ENCODE data around the gene UBE2QL1. TPM values are rescaled to one million over a fixed set of nuclear protein-coding genes. Genes with fewer than 3 reads are reported as not detected.

Gene UBE2QL1
- total RNA-seq, 1 experiment from 2014 or later = 0.50 TPM

- Mint-ChIP-seq H3K4me3 (no peak overlapping the region), H3K36me3 (no peaks in the 10 kb centered on the region), H3K9me3 (no peaks in the 10 kb centered on the region), H3K4me1 (no peaks in the 10 kb centered on the region), H3K27ac (no peak overlapping the region), H3K27me3 (ENCODE audit: low read depth) (peaks cover 45% of the 10 kb centered on the region)
- no peak for DNase-seq (ENCODE audit: low spot score)
- ChIA-PET POLR2A (no interaction called here), CTCF (interaction anchor here (1.5 kb wide), 1 partner anchor 25 kb away, joined by 3 read pairs; no protein-coding TSS in a partner anchor)
- ATAC-seq = no peak
- no peak for TF ChIP-seq ARID4B (CRISPR knock-in tag; IDR thresholded peaks at IDR 0.05; ENCODE audit: borderline replicate concordance)
- no peak for TF ChIP-seq ZNF416 (CRISPR knock-in tag; IDR thresholded peaks at IDR 0.05)
- TF ChIP-seq STAT6 (CRISPR knock-in tag; conservative IDR thresholded peaks at IDR 0.05; ENCODE audit: low read depth) = no peak
- no peak for TF ChIP-seq TP53 (CRISPR knock-in tag; IDR thresholded peaks at IDR 0.05)
- no peak for TF ChIP-seq ZNF425 (CRISPR knock-in tag; conservative IDR thresholded peaks at IDR 0.05)
- no peak for TF ChIP-seq ZBTB43 (CRISPR knock-in tag; IDR thresholded peaks at IDR 0.05)
- no peak for TF ChIP-seq SMAD3 (CRISPR knock-in tag; IDR thresholded peaks at IDR 0.05; ENCODE audit: borderline replicate concordance)
- no peak for TF ChIP-seq MXD4 (CRISPR knock-in tag; IDR thresholded peaks at IDR 0.05; ENCODE audit: borderline replicate concordance)
- TF ChIP-seq ZNF121 (CRISPR knock-in tag; IDR thresholded peaks at IDR 0.05) = no peak
- TF ChIP-seq, protein P1, sequence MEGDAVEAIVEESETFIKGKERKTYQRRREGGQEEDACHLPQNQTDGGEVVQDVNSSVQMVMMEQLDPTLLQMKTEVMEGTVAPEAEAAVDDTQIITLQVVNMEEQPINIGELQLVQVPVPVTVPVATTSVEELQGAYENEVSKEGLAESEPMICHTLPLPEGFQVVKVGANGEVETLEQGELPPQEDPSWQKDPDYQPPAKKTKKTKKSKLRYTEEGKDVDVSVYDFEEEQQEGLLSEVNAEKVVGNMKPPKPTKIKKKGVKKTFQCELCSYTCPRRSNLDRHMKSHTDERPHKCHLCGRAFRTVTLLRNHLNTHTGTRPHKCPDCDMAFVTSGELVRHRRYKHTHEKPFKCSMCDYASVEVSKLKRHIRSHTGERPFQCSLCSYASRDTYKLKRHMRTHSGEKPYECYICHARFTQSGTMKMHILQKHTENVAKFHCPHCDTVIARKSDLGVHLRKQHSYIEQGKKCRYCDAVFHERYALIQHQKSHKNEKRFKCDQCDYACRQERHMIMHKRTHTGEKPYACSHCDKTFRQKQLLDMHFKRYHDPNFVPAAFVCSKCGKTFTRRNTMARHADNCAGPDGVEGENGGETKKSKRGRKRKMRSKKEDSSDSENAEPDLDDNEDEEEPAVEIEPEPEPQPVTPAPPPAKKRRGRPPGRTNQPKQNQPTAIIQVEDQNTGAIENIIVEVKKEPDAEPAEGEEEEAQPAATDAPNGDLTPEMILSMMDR (IDR thresholded peaks at IDR 0.05) = no peak
- no peak for TF ChIP-seq CREM (CRISPR knock-in tag; IDR thresholded peaks at IDR 0.05)
- TF ChIP-seq ZNF396 (CRISPR knock-in tag; IDR thresholded peaks at IDR 0.05; ENCODE audit: borderline replicate concordance) = no peak
- TF ChIP-seq, protein P2, sequence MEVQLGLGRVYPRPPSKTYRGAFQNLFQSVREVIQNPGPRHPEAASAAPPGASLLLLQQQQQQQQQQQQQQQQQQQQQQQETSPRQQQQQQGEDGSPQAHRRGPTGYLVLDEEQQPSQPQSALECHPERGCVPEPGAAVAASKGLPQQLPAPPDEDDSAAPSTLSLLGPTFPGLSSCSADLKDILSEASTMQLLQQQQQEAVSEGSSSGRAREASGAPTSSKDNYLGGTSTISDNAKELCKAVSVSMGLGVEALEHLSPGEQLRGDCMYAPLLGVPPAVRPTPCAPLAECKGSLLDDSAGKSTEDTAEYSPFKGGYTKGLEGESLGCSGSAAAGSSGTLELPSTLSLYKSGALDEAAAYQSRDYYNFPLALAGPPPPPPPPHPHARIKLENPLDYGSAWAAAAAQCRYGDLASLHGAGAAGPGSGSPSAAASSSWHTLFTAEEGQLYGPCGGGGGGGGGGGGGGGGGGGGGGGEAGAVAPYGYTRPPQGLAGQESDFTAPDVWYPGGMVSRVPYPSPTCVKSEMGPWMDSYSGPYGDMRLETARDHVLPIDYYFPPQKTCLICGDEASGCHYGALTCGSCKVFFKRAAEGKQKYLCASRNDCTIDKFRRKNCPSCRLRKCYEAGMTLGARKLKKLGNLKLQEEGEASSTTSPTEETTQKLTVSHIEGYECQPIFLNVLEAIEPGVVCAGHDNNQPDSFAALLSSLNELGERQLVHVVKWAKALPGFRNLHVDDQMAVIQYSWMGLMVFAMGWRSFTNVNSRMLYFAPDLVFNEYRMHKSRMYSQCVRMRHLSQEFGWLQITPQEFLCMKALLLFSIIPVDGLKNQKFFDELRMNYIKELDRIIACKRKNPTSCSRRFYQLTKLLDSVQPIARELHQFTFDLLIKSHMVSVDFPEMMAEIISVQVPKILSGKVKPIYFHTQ (CRISPR knock-in tag; IDR thresholded peaks at IDR 0.05) = no peak
- TF ChIP-seq ATF6 (CRISPR knock-in tag; IDR thresholded peaks at IDR 0.05) = no peak
- no peak for TF ChIP-seq RELA (CRISPR knock-in tag; IDR thresholded peaks at IDR 0.05; ENCODE audit: borderline replicate concordance)
- TF ChIP-seq CDX4 (CRISPR knock-in tag; IDR thresholded peaks at IDR 0.05; ENCODE audit: borderline replicate concordance) = no peak
- TF ChIP-seq TEAD1 (CRISPR knock-in tag; IDR thresholded peaks at IDR 0.05) = no peak
- TF ChIP-seq ZNF671 (CRISPR knock-in tag; IDR thresholded peaks at IDR 0.05) = no peak
These were observed 11.2 kb downstream of the UBE2QL1 start for GRCh38 chr5:6459896-6460295.

Data from WTC11 (cell line).